Measurements from ENCODE around the gene EPN2. TPM values are rescaled to one million over a fixed set of nuclear protein-coding genes. Genes with fewer than 3 reads are reported as not detected.

EPN2 gene
- total RNA-seq, 2 donors from 2014 or later = 8.4 to 13.4 TPM

- H3K4me3 Mint-ChIP-seq = no peak overlapping the region
- H3K4me1 Mint-ChIP-seq = no peaks in the 10 kb centered on the region
- peak overlapping the region; percentile 32 for H3K27ac Mint-ChIP-seq
- no peak for ATAC-seq (replicated peaks)
- no peaks in the 10 kb centered on the region for H3K27me3 Mint-ChIP-seq
- H3K36me3 Mint-ChIP-seq (ENCODE audit: low read depth) = peaks cover 44% of the 10 kb centered on the region
- H3K9me3 Mint-ChIP-seq = no peaks in the 10 kb centered on the region
Measured at GRCh38 chr17:19383681-19384470, 146.7 kb downstream of the EPN2 start.

DNA sequence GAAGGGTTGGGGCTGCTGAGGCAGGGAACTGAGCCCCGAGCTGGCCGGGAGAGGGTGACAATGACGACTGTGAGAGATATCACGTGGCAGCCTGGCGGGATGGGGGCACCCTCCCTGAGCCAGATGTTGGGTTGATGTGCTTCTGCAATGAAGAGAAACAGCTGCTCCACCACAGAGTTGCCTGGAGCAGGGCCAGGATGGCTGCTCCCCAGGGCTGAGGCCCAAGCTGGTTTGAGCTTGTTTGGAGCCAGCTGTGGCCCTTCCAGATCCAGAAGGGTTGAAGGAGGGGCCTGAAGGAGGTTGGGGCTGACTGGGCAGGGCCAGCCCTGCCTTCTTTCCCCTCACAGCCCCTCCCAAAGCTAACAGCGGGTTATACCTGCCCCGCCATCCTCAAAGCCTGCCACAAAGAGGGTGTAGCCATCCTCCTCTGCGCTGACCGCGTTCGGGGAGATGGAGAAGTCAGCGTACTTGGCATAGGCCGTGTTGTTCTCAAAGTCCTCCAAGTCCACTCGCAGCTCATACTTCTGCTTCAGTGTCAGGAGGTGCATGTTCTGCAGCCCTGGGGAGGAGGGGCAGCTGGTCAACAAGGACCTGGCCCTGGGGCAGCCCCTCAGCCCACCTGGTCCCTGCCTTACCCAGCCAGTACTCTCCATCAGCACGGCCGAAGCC lies 147.7 kb downstream of the EPN2 start:
- Mint-ChIP-seq H3K9me3 (no peaks in the 10 kb centered on the region), H3K36me3 (ENCODE audit: low read depth) (peaks cover 35% of the 10 kb centered on the region), H3K27ac (peak overlapping the region; percentile 32), H3K27me3 (no peaks in the 10 kb centered on the region), H3K4me3 (no peak overlapping the region), H3K4me1 (no peaks in the 10 kb centered on the region)
- no peak for ATAC-seq (replicated peaks)

DNA sequence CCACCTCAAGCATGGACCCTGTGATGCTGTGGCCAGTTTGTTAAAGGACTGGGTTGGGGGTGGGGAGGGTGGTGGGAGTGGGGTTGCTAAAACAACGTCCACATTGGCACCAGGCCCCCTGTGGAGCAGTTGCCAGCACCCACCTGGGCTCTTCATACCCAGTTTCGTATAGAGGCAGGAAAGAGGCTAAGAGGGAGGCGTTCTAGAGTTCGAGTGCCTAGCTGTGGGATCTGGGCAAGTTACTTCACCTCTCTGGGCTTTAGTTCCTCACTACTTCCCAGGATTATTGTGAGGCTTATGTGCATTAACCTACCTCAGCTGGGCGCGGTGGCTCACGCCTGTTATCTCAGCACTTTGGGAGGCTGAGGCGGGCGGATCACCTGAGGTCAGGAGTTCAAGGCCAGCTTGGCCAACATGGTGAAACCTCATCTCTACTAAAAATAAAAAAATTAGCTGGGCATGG lies 148.4 kb downstream of the EPN2 start:
- H3K9me3 Mint-ChIP-seq = no peaks in the 10 kb centered on the region
- H3K4me1 Mint-ChIP-seq = no peaks in the 10 kb centered on the region
- H3K4me3 Mint-ChIP-seq = no peak overlapping the region
- H3K27me3 Mint-ChIP-seq = no peaks in the 10 kb centered on the region
- no peak for ATAC-seq (replicated peaks)
- H3K36me3 Mint-ChIP-seq (ENCODE audit: low read depth) = peaks cover 28% of the 10 kb centered on the region
- H3K27ac Mint-ChIP-seq = no peak overlapping the region

Other genes starting within 250 kb of the EPN2 start
- 10 to 100 TPM; 15.9 to 22.6 TPM for gene FAM83G, start 232.6 kb upstream of the EPN2 start, total RNA-seq
- gene GRAP, start 190.4 kb upstream of the EPN2 start, total RNA-seq = 10 to 100 TPM; 13.1 to 14.4 TPM
- 1 to 10 TPM; 6.9 to 9.9 TPM for gene GRAPL, start 109.8 kb upstream of the EPN2 start, total RNA-seq
- 1 to 10 TPM; 2.8 to 3.4 TPM for gene B9D1, start 125.4 kb downstream of the EPN2 start, total RNA-seq
- 10 to 100 TPM; 22.1 to 39.3 TPM for gene MAPK7, start 141.1 kb downstream of the EPN2 start, total RNA-seq
- gene MFAP4, start 149.8 kb downstream of the EPN2 start, total RNA-seq = not detected
- 1 to 10 TPM in 1 of 2 donors, under 1 TPM in 1; 0.56 to 3.1 TPM for gene RNF112, start 173.9 kb downstream of the EPN2 start, total RNA-seq